IMR-90 (cell line): ENCODE measurements around the gene THBS1. TPM values are rescaled to one million over a fixed set of nuclear protein-coding genes. Genes with fewer than 3 reads are reported as not detected.

Experiments
- ATAC-seq: fragments of 200-7000 bp; cut with Tn5 transposase; 2 replicates; pipeline ENCODE4 v1.9.1; 2020; ENCODE audit warnings: low read depth, mild to moderate bottlenecking, moderate library complexity
- BruUV-seq: library from RNA; stranded (reverse); fragments of 400-500 nt; replicated peaks from 2 replicates; lab custom pipeline; 2021; lab: Mats Ljungman, UMichigan
- CTCF ChIA-PET: fragments of 300-600 bp; formaldehyde crosslinking; extraction: SDS; loops from one replicate; lab custom pipeline; 2021; ENCODE audit warnings: antibody characterized with exemption; lab: Yijun Ruan, JAX
- POLR2A ChIA-PET: fragments of 300-600 bp; sonication (Branson Sonifier 250); formaldehyde crosslinking; loops from one replicate; lab custom pipeline; 2022; ENCODE audit warnings: antibody characterized with exemption; ENCODE audit not compliant: unreplicated experiment; lab: Charles Lee
- DNase-seq: peaks from one replicate; pipeline ENCODE4 v3.0.0; 2013
- H2AFZ ChIP-seq: replicated peaks from 2 replicates; pipeline ENCODE3; 2013; ENCODE audit warnings: low read length, mild to moderate bottlenecking; ENCODE audit not compliant: poor library complexity
- H2AK5ac ChIP-seq: 2 replicates; pipeline ENCODE4 v1.6.1; 2013; ENCODE audit warnings: low read depth, low read length, inconsistent platforms
- H2AK9ac ChIP-seq: replicated peaks from 2 replicates; pipeline ENCODE3; 2013; ENCODE audit warnings: mild to moderate bottlenecking, low read depth, low read length, moderate library complexity; ENCODE audit not compliant: poor library complexity
- H2BK120ac ChIP-seq: 2 replicates; pipeline ENCODE4 v1.6.1; 2013; ENCODE audit warnings: low read depth, low read length, inconsistent platforms
- H2BK15ac ChIP-seq: 3 replicates; pipeline ENCODE4 v1.6.1; 2013; ENCODE audit warnings: low read depth, low read length, inconsistent platforms
- H2BK20ac ChIP-seq: 2 replicates; pipeline ENCODE4 v1.6.1; 2013; ENCODE audit warnings: low read depth, mild to moderate bottlenecking, inconsistent platforms, low read length, moderate library complexity
- H2BK5ac ChIP-seq: 2 replicates; pipeline ENCODE4 v1.6.1; 2013; ENCODE audit warnings: mild to moderate bottlenecking, low read depth, low read length, inconsistent platforms; ENCODE audit not compliant: poor library complexity, severe bottlenecking
- H3K14ac ChIP-seq: replicated peaks from 2 replicates; pipeline ENCODE4 v1.6.1; 2013; ENCODE audit warnings: low read depth, low read length, inconsistent platforms
- H3K18ac ChIP-seq: 2 replicates; pipeline ENCODE4 v1.6.1; 2013; ENCODE audit warnings: low read depth, low read length, control low read depth
- H3K23ac ChIP-seq: 2 replicates; pipeline ENCODE4 v1.6.1; 2013; ENCODE audit warnings: low read depth, low read length, inconsistent platforms
- H3K27ac ChIP-seq: 2 replicates; pipeline ENCODE4 v1.5.1; 2013; ENCODE audit warnings: mild to moderate bottlenecking, control low read depth, low read length; ENCODE audit not compliant: insufficient read depth
- H3K27me3 ChIP-seq: 2 replicates; pipeline ENCODE4 v1.6.1; 2013; ENCODE audit warnings: low read length; ENCODE audit not compliant: control insufficient read depth, insufficient read depth
- H3K36me3 ChIP-seq: 2 replicates; pipeline ENCODE4 v1.6.1; 2013; ENCODE audit warnings: low read length, mixed read lengths; ENCODE audit not compliant: control insufficient read depth, insufficient read depth
- H3K4ac ChIP-seq: 2 replicates; pipeline ENCODE4 v1.6.1; 2013; ENCODE audit warnings: low read depth, low read length, inconsistent platforms
- H3K4me1 ChIP-seq: 2 replicates; pipeline ENCODE4 v1.6.1; 2013; ENCODE audit warnings: low read length, mixed read lengths; ENCODE audit not compliant: control insufficient read depth, insufficient read depth
- H3K4me2 ChIP-seq: 2 replicates; pipeline ENCODE4 v1.6.1; 2013; ENCODE audit warnings: low read depth, mild to moderate bottlenecking, control low read depth, low read length, moderate library complexity
- H3K4me3 ChIP-seq: 2 replicates; pipeline ENCODE4 v1.5.1; 2013; ENCODE audit warnings: low read depth, mild to moderate bottlenecking, control low read depth, low read length, moderate library complexity; ENCODE audit not compliant: insufficient read depth
- H3K56ac ChIP-seq: 2 replicates; pipeline ENCODE4 v1.6.1; 2013; ENCODE audit warnings: low read length, inconsistent platforms; ENCODE audit not compliant: insufficient read depth; ENCODE audit errors: extremely low read depth
- H3K79me1 ChIP-seq, 2 experiments: 2 replicates each; pipeline ENCODE4 v1.6.1; 2013; ENCODE audit warnings: low read length in 2 of 2, inconsistent platforms in 1 of 2, low read depth in 1 of 2
- H3K9ac ChIP-seq: 2 replicates; pipeline ENCODE4 v1.6.1; 2013; ENCODE audit warnings: low read depth, low read length, control low read depth
- H3K9me1 ChIP-seq: 2 replicates; pipeline ENCODE4 v1.6.1; 2013; ENCODE audit warnings: low read length, inconsistent platforms; ENCODE audit not compliant: insufficient read depth
- H3K9me3 ChIP-seq: 2 replicates; pipeline ENCODE4 v1.6.1; 2013; ENCODE audit warnings: low read length; ENCODE audit not compliant: control insufficient read depth, insufficient read depth
- H4K20me1 ChIP-seq: 2 replicates; pipeline ENCODE4 v1.6.1; 2013; ENCODE audit warnings: low read length, inconsistent platforms; ENCODE audit not compliant: insufficient read depth
- H4K5ac ChIP-seq: 2 replicates; pipeline ENCODE4 v1.6.1; 2013; ENCODE audit warnings: mild to moderate bottlenecking, low read depth, low read length, control low read depth
- H4K8ac ChIP-seq, 2 experiments: 2 replicates each; pipeline ENCODE4 v1.6.1; 2013; ENCODE audit warnings: low read depth in 2 of 2, low read length in 2 of 2, control low read depth in 1 of 2, inconsistent platforms in 1 of 2
- H4K91ac ChIP-seq: 2 replicates; pipeline ENCODE4 v1.6.1; 2013; ENCODE audit warnings: low read depth, low read length, inconsistent platforms; ENCODE audit not compliant: insufficient read depth
- CHD1 ChIP-seq: IDR thresholded peaks from 2 replicates; pipeline ENCODE4 v1.6.1; 2012; ENCODE audit warnings: low read depth, low read length, improper control_type of control experiment
- CTCF ChIP-seq: conservative IDR thresholded peaks from 2 replicates; pipeline ENCODE4 v1.5.1; 2012; ENCODE audit warnings: mild to moderate bottlenecking, low read depth, low read length, improper control_type of control experiment
- MAFK ChIP-seq: IDR thresholded peaks from 2 replicates; pipeline ENCODE4 v1.6.1; 2012; ENCODE audit warnings: low read depth, low read length, improper control_type of control experiment
- MAZ ChIP-seq: IDR thresholded peaks from 2 replicates; pipeline ENCODE4 v1.6.1; 2012; ENCODE audit warnings: low read depth, mild to moderate bottlenecking, low read length, improper control_type of control experiment, moderate library complexity, borderline replicate concordance
- POLR2A ChIP-seq: IDR thresholded peaks from 2 replicates; pipeline ENCODE4 v1.6.1; 2012; ENCODE audit warnings: mild to moderate bottlenecking, low read depth, low read length
- RCOR1 ChIP-seq: IDR thresholded peaks from 2 replicates; pipeline ENCODE4 v1.6.1; 2012; ENCODE audit warnings: mild to moderate bottlenecking, low read length, improper control_type of control experiment; ENCODE audit not compliant: insufficient replicate concordance
- RFX5 ChIP-seq: IDR thresholded peaks from 2 replicates; pipeline ENCODE4 v1.8.0; 2012; ENCODE audit warnings: low read depth, mild to moderate bottlenecking, low read length, moderate library complexity
- WGBS, 2 experiments: methylation state at CpG; one replicate each; pipeline versions ENCODE4 v1.1.5 to v1.1.7; 2013; ENCODE audit warnings: missing lambda C conversion rate in 2 of 2; ENCODE audit not compliant: insufficient read length in 1 of 2; ENCODE audit errors: extremely low coverage in 2 of 2; 5-methylcytosine and 5-hydroxymethylcytosine counted together
- dilution Hi-C: fragments of 300-500 bp; cut with HindIII; formaldehyde crosslinking; loops from one replicate; pipeline ENCODE4 v1.14.3; 2018; ENCODE audit warnings: low sequenced_read_pairs; ENCODE audit not compliant: unreplicated experiment
- in situ Hi-C: fragments of 300-500 bp; cut with MboI; formaldehyde crosslinking; loops from 3 replicates; pipeline ENCODE4 v1.14.3; 2019; ENCODE audit warnings: low sequenced_read_pairs, inconsistent platforms, mixed read lengths
- intact Hi-C: fragments of 100-400 bp; cut with micrococcal nuclease; formaldehyde crosslinking; loops from 2 replicates; pipeline ENCODE4 v1.10.0; 2022
- polyA plus RNA-seq, 3 experiments: library from polyadenylated mRNA; depleted of rRNA; stranded (reverse); fragments of >200 nt; gene quantifications; 2 replicates each; pipeline ENCODE4 v1.2.3, GENCODE V29; 2012; ENCODE audit warnings: low replicate concordance in 1 of 3
- total RNA-seq: library from RNA; depleted of rRNA; stranded (reverse); fragments of >200 nt; gene quantifications from 2 replicates; pipeline ENCODE4 v1.2.3, GENCODE V29; 2012
- TF ChIP-seq, protein P1 (sequence below): fragments of 150-350 bp; IDR thresholded peaks from 2 replicates; pipeline ENCODE4 v1.6.1; 2016; ENCODE audit warnings: low read depth, mild to moderate bottlenecking, low read length, moderate library complexity, borderline replicate concordance
- TF ChIP-seq, protein P2 (sequence below): fragments of 150-350 bp; IDR thresholded peaks from 2 replicates; pipeline ENCODE4 v1.6.1; 2017; ENCODE audit warnings: mild to moderate bottlenecking, antibody characterized with exemption, low read length, low read depth

THBS1 gene
- total and polyA plus RNA-seq, 2 of the 4 experiments (the other 2 are of a cell fraction) = 1,562 to 4,071 TPM

DNA sequence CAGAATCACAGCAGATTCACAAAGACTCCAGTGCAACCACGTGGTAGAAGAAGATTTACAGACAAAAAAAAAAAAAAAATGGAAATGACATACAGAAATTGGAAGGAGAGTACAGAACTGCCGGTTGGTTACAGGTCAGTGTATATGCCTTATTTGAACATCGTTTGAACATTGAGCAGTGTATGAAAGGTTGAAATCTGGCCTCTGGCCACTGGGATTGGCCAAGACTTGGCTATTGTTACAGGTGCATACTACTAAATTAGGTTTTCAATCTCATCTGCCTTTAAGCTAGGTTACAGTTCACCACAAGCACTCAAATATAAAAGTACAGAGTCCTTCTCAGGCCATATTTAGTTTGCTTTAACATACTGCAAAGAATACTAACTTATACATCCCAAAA, 59.8 kb downstream of the THBS1 start:
- whole genome bisulfite sequencing, 2 experiments = no CpG with 5 or more reads among the region's 3 CpGs
- no peak overlapping the region for H3K23ac ChIP-seq
- H3K18ac ChIP-seq = no peak overlapping the region
- peaks cover 2% of the 10 kb centered on the region; the same call in 1 of the 2 replicates for H3K9me1 ChIP-seq
- no peak overlapping the region for H3K56ac ChIP-seq
- dilution Hi-C loops (no loop called here), in situ Hi-C loops (no loop called here), intact Hi-C loops (no loop called here)
- no peak overlapping the region for H3K27ac ChIP-seq
- no peak overlapping the region for H3K4me3 ChIP-seq
- no peak overlapping the region for H3K4ac ChIP-seq
- no peak for DNase-seq
- no peaks in the 10 kb centered on the region for H3K79me1 ChIP-seq
- H3K36me3 ChIP-seq = no peaks in the 10 kb centered on the region
- H2AK5ac ChIP-seq = no peak overlapping the region
- H2BK5ac ChIP-seq = no peak overlapping the region
- no peak for ATAC-seq
- no peak overlapping the region for H3K14ac ChIP-seq
- no peak overlapping the region for H2AFZ ChIP-seq
- ChIA-PET POLR2A (no interaction called here), CTCF (interaction anchor here (0.9 to 1.5 kb wide), 3 partner anchors 12 to 133 kb away, joined by 3 to 4 read pairs (median 3); no protein-coding TSS in a partner anchor)
- no peak overlapping the region for H4K5ac ChIP-seq
- H2AK9ac ChIP-seq = no peak overlapping the region
- no peaks in the 10 kb centered on the region; the same call in 1 of the 2 replicates for H3K27me3 ChIP-seq
- H4K20me1 ChIP-seq = no peaks in the 10 kb centered on the region
- no peak overlapping the region for H2BK120ac ChIP-seq
- no peak overlapping the region for H3K9ac ChIP-seq
- no peak for TF ChIP-seq RCOR1
- TF ChIP-seq, protein P1, sequence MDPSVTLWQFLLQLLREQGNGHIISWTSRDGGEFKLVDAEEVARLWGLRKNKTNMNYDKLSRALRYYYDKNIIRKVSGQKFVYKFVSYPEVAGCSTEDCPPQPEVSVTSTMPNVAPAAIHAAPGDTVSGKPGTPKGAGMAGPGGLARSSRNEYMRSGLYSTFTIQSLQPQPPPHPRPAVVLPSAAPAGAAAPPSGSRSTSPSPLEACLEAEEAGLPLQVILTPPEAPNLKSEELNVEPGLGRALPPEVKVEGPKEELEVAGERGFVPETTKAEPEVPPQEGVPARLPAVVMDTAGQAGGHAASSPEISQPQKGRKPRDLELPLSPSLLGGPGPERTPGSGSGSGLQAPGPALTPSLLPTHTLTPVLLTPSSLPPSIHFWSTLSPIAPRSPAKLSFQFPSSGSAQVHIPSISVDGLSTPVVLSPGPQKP = no peak
- TF ChIP-seq MAFK = no peak
- TF ChIP-seq CHD1 = no peak
- no peak for TF ChIP-seq POLR2A
- TF ChIP-seq, protein P2, sequence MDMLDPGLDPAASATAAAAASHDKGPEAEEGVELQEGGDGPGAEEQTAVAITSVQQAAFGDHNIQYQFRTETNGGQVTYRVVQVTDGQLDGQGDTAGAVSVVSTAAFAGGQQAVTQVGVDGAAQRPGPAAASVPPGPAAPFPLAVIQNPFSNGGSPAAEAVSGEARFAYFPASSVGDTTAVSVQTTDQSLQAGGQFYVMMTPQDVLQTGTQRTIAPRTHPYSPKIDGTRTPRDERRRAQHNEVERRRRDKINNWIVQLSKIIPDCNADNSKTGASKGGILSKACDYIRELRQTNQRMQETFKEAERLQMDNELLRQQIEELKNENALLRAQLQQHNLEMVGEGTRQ = no peak
- no peak for TF ChIP-seq MAZ
- no peak for TF ChIP-seq RFX5
- no peak for TF ChIP-seq CTCF
- H3K9me3 ChIP-seq = no peaks in the 10 kb centered on the region
- H2BK15ac ChIP-seq = no peak overlapping the region
- H4K8ac ChIP-seq = no peak overlapping the region
- H3K4me1 ChIP-seq = peaks cover 6% of the 10 kb centered on the region; the same call in 1 of the 2 replicates
- H4K91ac ChIP-seq = no peak overlapping the region
- 0 out of 2 replicates have a peak overlapping the region, but pooled peaks have one; percentile 26 for H2BK20ac ChIP-seq
- H3K4me2 ChIP-seq = no peak overlapping the region
- BruUV-seq = no TSS peak
